ENCODE measurements around the gene TYW3.

TYW3 gene

GRCh38 chr1:74771913-74772515 lies 39.1 kb downstream of the TYW3 start:
- H3K4me3 ChIP-seq (ENCODE audit: low read depth, low read length) = no peak overlapping the region
- DNase-seq (ENCODE audit: low read depth) = peak; percentile 54
- peak; percentile 49 for TF ChIP-seq CTCF (IDR thresholded peaks at IDR 0.05; ENCODE audit: insufficient read depth, low read depth, low read length, missing control alignments)

- H3K4me3 ChIP-seq (ENCODE audit: low read depth, low read length) = no peak overlapping the region
These were observed 40.0 kb downstream of the TYW3 start for GRCh38 chr1:74772945-74773344.

GRCh38 chr1:74773582-74773981 lies 40.6 kb downstream of the TYW3 start:
- DNase-seq (ENCODE audit: low read depth) = no peak
- TF ChIP-seq CTCF (IDR thresholded peaks at IDR 0.05; ENCODE audit: insufficient read depth, low read depth, low read length, missing control alignments) = no peak
- H3K4me3 ChIP-seq (ENCODE audit: low read depth, low read length) = no peak overlapping the region

More at GRCh38 chr1:74772945-74773344, 40.0 kb downstream of the TYW3 start:
- DNase-seq (ENCODE audit: low read depth) = no peak
- TF ChIP-seq CTCF (IDR thresholded peaks at IDR 0.05; ENCODE audit: insufficient read depth, low read depth, low read length, missing control alignments) = no peak

GRCh38 chr1:74775735-74776134 lies 42.8 kb downstream of the TYW3 start:
- no peak for TF ChIP-seq CTCF (IDR thresholded peaks at IDR 0.05; ENCODE audit: insufficient read depth, low read depth, low read length, missing control alignments)

GRCh38 chr1:74777525-74777924 lies 44.6 kb downstream of the TYW3 start:
- TF ChIP-seq CTCF (IDR thresholded peaks at IDR 0.05; ENCODE audit: insufficient read depth, low read depth, low read length, missing control alignments) = no peak
- DNase-seq (ENCODE audit: low read depth) = no peak
- H3K4me3 ChIP-seq (ENCODE audit: low read depth, low read length) = no peak overlapping the region

More at GRCh38 chr1:74775735-74776134, 42.8 kb downstream of the TYW3 start:
- no peak overlapping the region for H3K4me3 ChIP-seq (ENCODE audit: low read depth, low read length)
- no peak for DNase-seq (ENCODE audit: low read depth)

GRCh38 chr1:74779750-74780149 lies 46.8 kb downstream of the TYW3 start:
- TF ChIP-seq CTCF (IDR thresholded peaks at IDR 0.05; ENCODE audit: insufficient read depth, low read depth, low read length, missing control alignments) = no peak

GRCh38 chr1:74780594-74780993 lies 47.6 kb downstream of the TYW3 start:
- TF ChIP-seq CTCF (IDR thresholded peaks at IDR 0.05; ENCODE audit: insufficient read depth, low read depth, low read length, missing control alignments) = no peak
- no peak overlapping the region for H3K4me3 ChIP-seq (ENCODE audit: low read depth, low read length)
- no peak for DNase-seq (ENCODE audit: low read depth)

More at GRCh38 chr1:74779750-74780149, 46.8 kb downstream of the TYW3 start:
- H3K4me3 ChIP-seq (ENCODE audit: low read depth, low read length) = no peak overlapping the region
- no peak for DNase-seq (ENCODE audit: low read depth)

Data from GM12865 (cell line).